Measurements from ENCODE around the gene APBA3.

APBA3 gene, protein sequence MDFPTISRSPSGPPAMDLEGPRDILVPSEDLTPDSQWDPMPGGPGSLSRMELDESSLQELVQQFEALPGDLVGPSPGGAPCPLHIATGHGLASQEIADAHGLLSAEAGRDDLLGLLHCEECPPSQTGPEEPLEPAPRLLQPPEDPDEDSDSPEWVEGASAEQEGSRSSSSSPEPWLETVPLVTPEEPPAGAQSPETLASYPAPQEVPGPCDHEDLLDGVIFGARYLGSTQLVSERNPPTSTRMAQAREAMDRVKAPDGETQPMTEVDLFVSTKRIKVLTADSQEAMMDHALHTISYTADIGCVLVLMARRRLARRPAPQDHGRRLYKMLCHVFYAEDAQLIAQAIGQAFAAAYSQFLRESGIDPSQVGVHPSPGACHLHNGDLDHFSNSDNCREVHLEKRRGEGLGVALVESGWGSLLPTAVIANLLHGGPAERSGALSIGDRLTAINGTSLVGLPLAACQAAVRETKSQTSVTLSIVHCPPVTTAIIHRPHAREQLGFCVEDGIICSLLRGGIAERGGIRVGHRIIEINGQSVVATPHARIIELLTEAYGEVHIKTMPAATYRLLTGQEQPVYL

DNA sequence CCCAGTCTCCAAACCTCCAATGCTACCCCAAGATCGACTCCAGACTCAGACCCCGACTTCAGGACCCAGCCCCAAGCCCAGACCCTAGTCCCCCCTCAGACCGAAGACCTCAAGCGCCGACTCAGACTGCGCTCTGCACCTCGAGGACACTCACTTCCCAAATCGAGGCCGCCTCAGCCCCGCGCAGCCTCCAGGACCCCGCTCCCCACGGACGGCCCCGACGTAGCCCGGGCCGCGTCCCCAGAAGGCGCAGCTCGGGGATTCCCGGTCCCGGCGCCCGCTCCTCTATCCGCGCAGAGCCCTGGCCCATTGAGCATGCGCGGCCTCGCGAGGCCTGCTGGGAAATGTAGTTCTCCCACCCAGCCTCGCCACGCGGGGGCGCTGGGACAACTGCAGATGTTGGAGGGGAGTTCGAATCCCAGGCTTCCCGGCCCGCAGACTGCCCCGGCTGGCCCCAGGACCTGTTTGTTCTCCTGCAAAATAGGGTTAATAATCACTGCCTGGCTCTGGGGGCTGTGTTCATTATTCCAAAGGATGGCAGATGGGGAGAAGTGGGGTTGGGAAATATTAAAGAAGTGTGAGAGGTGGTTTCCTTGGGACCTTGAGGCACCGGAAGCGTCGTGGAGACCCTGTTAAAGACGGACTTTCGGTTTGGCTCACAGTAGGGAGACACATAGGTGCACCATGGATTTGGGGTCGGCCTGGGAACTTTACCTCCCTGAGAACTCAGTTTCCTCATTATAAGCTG, at the start of gene APBA3:
TSS of gene APBA3 (minus strand) at position 311 of the 748 bp plus-strand sequence. CDS start 1,428 bp downstream, outside the sequence.
- DNase-seq (ENCODE audit: low read depth in 2 of 3, low spot score in 2 of 3): peak; percentile 93 to 99 (median 96)

GRCh38 chr19:3810708-3811355, 49.3 kb upstream of the APBA3 start:
- no peak for DNase-seq (ENCODE audit: low read depth in 2 of 3, low spot score in 2 of 3)

GRCh38 chr19:3809881-3810707, 48.6 kb upstream of the APBA3 start:
- no peak for DNase-seq (ENCODE audit: low read depth in 2 of 3, low spot score in 2 of 3)

DNA sequence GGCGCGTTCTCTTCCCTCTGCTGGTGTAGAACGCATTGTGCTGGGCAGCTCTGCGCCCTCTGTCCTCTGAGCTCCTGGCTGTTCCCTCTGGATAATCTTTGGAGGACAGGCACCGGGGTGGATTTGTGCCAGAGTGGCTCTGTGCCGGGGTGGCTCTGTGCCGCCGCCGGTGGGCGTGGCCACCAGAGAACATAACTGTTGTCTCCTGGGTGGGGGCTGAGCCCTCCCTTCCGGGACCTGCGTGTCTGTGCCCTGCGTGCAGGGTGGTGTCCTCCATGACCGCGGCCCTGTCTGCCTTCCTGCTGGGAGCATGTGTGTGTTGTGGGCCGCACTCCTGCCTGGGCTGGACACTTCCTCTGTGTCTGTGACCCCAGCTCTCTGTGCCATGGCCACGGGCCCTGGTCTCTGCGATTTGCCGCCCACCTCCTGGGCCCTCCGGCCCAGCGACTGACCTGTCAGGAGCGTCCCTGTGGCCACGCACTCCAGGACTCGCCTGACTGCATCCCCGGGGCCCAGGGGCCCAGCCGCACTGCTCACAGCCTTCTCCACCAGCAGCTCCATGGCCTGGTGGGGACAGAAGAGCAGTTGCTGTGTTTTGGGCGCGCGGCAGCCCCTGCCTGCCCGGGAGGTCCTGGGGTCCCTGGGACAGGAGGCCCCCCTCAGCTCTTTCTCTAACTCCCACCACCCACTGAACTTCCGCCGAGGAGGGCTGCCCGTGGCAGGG, 47.1 kb upstream of the APBA3 start:
- no peak for DNase-seq (ENCODE audit: low read depth in 2 of 3, low spot score in 2 of 3)

DNA sequence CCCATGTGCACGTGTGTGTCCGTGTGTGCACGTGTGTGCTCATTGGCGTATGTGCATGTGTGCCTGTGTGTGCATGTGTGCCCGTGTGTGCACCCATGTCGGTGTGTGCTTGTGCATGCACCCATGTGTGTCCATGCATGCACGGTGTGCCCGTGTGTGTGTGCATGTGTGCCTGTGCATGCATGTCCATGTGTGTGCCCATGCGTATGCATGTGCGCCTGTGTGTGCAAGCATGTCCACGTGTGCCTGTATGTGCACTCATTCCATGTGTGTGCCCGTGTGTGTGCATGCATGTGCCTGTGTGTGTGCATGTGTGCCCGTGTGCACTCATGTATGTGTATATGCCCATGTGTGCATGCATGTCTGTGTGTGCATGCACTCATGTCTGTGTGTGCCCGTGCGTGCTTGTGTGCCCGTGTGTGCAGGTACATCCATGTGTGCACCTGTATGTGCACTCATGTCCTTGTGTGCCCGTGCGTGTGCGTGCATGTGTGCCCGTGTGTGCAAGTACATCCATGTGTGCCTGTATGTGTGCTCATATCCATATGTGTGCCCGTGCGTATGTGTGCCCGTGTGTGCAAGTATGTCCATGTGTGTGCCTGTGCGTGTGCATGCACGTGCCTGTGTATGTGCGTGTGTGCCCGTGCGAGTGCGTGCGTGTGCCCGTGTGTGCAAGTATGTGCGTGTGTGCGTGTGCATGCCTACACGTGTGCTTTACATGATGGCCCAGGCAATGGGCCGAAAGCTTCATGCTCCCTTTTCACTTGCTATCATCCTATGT, 46.3 kb upstream of the APBA3 start:
- no peak for DNase-seq (ENCODE audit: low read depth in 2 of 3, low spot score in 2 of 3)

DNA sequence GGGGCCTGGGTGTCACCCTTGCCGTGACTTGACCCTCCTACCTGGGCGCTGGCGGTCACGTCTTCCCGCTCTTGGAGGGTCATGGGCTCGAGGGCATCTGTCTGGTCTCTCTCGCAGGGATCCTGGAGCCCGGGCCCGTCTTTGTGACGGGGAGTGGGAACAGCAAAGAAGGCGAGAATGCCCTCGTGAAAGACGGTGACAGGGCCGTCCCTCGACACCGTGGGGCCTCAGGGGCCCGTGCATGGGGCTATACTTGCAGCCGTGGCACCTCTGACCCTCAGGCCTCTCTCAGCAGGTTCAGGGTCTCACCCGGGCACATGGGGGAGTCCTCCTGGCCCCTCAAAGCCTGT, 45.6 kb upstream of the APBA3 start:
- DNase-seq (ENCODE audit: low read depth in 2 of 3, low spot score in 2 of 3): no peak

GRCh38 chr19:3805859-3806258, 44.4 kb upstream of the APBA3 start:
- no peak for DNase-seq (ENCODE audit: low read depth in 2 of 3, low spot score in 2 of 3)

DNA sequence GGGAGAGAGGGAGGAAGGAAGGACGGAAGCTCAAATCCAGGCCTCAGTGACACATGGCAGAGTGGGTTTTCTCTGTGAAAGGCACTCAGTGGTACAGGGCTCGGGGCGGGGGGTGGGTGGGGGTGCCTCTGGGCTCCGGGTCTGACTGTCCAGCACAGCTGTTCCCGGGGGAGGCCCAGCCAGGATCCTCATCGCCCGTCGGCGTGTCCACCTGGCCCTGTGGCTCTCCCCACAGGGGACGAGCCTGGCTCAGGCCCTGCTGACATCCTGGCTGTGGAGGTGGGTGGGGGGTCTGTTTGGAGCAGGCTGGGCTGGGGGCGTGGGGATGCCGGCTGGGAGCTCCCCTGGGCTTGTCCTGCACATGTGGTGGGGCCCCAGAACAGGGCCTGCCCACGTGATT, 42.9 kb upstream of the APBA3 start:
- DNase-seq (ENCODE audit: low read depth in 2 of 3, low spot score in 2 of 3): no peak

- DNase-seq (ENCODE audit: low read depth in 2 of 3, low spot score in 2 of 3): no peak
These were observed 42.5 kb upstream of the APBA3 start for GRCh38 chr19:3803986-3804385.

GRCh38 chr19:3803114-3803888, 41.8 kb upstream of the APBA3 start:
- DNase-seq (ENCODE audit: low read depth in 2 of 3, low spot score in 2 of 3): no peak

- no peak for DNase-seq (ENCODE audit: low read depth in 2 of 3, low spot score in 2 of 3)
These were observed 40.1 kb upstream of the APBA3 start for GRCh38 chr19:3801412-3802096.

GRCh38 chr19:3800996-3801395, 39.5 kb upstream of the APBA3 start:
- DNase-seq (ENCODE audit: low read depth in 2 of 3, low spot score in 2 of 3): no peak

DNA sequence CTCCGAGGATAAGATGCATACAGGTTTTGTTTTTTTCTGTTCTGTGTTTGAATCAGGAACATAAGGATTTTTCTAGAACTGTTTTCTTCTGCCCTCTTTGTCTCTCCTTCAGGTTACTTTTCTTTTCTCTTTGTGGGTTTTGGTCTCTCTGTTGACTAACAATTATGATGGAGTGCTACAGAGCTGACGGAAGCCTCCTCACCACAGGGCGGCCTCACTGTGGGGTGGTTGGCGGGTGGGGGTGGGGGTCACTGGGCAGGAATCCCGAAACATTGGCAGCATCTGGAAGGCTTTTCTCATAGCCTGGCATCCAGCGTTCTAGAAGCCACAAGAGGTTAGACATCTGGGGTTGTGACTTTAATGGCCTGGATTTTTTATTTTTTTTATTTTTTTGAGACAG, 36.6 kb upstream of the APBA3 start:
- DNase-seq (ENCODE audit: low read depth in 2 of 3, low spot score in 2 of 3): no peak

- no peak for DNase-seq (ENCODE audit: low read depth in 2 of 3, low spot score in 2 of 3)
These were observed 34.9 kb upstream of the APBA3 start for GRCh38 chr19:3796358-3796757.

DNA sequence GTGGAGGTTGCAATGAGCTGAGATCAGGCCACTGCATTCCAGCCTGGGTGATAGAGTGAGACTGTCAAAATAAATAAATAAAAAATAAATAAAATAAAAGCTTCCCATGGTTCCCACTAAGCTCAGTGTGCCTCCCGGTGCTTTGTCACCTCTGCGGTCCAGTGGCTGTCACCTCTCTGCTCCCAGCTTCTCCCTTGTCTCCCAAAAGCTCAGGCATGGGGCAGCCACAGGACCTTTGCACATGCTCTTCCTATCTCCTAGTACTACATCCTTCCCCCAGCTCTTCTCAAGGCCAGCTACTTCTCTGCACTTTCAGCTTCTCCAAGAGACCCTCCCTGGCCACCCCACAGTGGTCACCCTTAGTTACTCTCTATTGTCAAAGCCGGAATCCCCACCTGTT, 32.3 kb upstream of the APBA3 start:
- no peak for DNase-seq (ENCODE audit: low read depth in 2 of 3, low spot score in 2 of 3)

DNA sequence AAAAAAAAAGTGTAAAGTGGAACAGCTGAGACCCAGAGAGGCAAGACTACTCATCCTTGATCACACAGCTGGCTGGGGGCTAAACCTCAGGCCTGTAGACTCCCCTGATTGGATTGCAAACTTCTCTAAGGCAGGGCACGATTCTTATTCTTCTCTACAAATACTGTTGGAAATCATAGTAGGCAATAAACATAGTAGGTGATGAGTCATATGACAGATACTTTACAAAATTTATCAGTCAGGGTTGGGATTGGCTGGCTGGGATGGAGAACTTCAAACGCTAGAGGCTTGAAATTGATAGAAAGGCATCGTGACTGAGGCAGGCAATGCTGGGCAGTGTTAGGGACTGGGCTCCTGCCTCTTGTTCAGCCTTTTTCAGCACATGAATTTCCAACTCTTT, 30.6 kb upstream of the APBA3 start:
- DNase-seq (ENCODE audit: low read depth in 2 of 3, low spot score in 2 of 3): no peak

GRCh38 chr19:3790941-3791340, 29.4 kb upstream of the APBA3 start:
- DNase-seq (ENCODE audit: low read depth in 2 of 3, low spot score in 2 of 3): no peak

- no peak for DNase-seq (ENCODE audit: low read depth in 2 of 3, low spot score in 2 of 3)
These were observed 28.8 kb upstream of the APBA3 start for GRCh38 chr19:3790209-3790734.

All from activated CD8-positive, alpha-beta memory T cell treated with anti-CD3 and anti-CD28 coated beads for 48 hours (primary cell).